Naive thymus-derived CD4-positive, alpha-beta T cell (primary cell): Measurements from ENCODE around the gene APBA1. TPM values are rescaled to one million over a fixed set of nuclear protein-coding genes. Genes with fewer than 3 reads are reported as not detected.
A peak's percentile ranks its signal among the peaks of the same experiment; 100 is the strongest.

Experiments
- ATAC-seq: fragments of 150-1000 bp; cut with Tn5 transposase; 2 replicates; pipeline ENCODE4 v1.10.0; 2021; ENCODE audit warnings: mild to moderate bottlenecking, moderate library complexity
- CTCF ChIA-PET: fragments of 350-600 bp; sonication (Branson Sonifier 250); formaldehyde crosslinking; loops from one replicate; lab custom pipeline; 2021; ENCODE audit warnings: antibody characterized with exemption; lab: Charles Lee
- POLR2A ChIA-PET: fragments of 350-600 bp; sonication (Branson Sonifier 250); formaldehyde crosslinking; loops from one replicate; lab custom pipeline; 2021; ENCODE audit warnings: antibody characterized with exemption, inconsistent platforms; lab: Charles Lee
- DNase-seq, 9 donors: peaks; one replicate each; pipeline versions ENCODE4 v3.0.0 to v3.0.0-alpha.2; 2020 to 2022; ENCODE audit warnings: mixed read lengths in 1 of 9
- H3K27ac ChIP-seq: one replicate; pipeline ENCODE4 v1.7.0; 2013; ENCODE audit warnings: mild to moderate bottlenecking, low read depth, low read length, moderate library complexity
- H3K27me3 ChIP-seq, 2 donors: one replicate each; pipeline ENCODE4 v1.7.0; 2013; ENCODE audit warnings: low read length in 2 of 2, mild to moderate bottlenecking in 2 of 2, moderate library complexity in 2 of 2; ENCODE audit not compliant: control insufficient read depth in 2 of 2, insufficient read depth in 2 of 2
- H3K36me3 ChIP-seq, 3 experiments: 1 replicate in 2 of 3; 2 replicates in 1 of 3; pipeline ENCODE4 v1.7.0; 2013; ENCODE audit warnings: low read length in 3 of 3, mild to moderate bottlenecking in 3 of 3, moderate library complexity in 1 of 3; ENCODE audit not compliant: insufficient read depth in 3 of 3, control insufficient read depth in 2 of 3
- H3K4me1 ChIP-seq, 2 donors: one replicate each; pipeline ENCODE4 v1.7.0; 2013; ENCODE audit warnings: low read length in 2 of 2, mild to moderate bottlenecking in 2 of 2, moderate library complexity in 1 of 2; ENCODE audit not compliant: control insufficient read depth in 2 of 2, insufficient read depth in 2 of 2
- H3K4me3 ChIP-seq: 2 replicates; pipeline ENCODE4 v1.7.0; 2013; ENCODE audit warnings: mild to moderate bottlenecking, low read length
- H3K9me3 ChIP-seq, 3 experiments: 1 replicate in 2 of 3; 2 replicates in 1 of 3; pipeline ENCODE4 v1.7.0; 2013; ENCODE audit warnings: low read length in 3 of 3; ENCODE audit not compliant: control insufficient read depth in 2 of 3
- H3K27ac Mint-ChIP-seq, 9 donors: one replicate each; pipeline ENCODE4 v1.8.0; 2020 to 2022; ENCODE audit warnings: mixed read lengths in 9 of 9, mild to moderate bottlenecking in 8 of 9, moderate library complexity in 5 of 9, inconsistent platforms in 2 of 9
- H3K27me3 Mint-ChIP-seq, 5 donors: one replicate each; pipeline ENCODE4 v1.8.0; 2021 to 2022; ENCODE audit warnings: mixed read lengths in 5 of 5, mild to moderate bottlenecking in 1 of 5
- H3K36me3 Mint-ChIP-seq, 5 donors: one replicate each; pipeline ENCODE4 v1.8.0; 2020 to 2022; ENCODE audit warnings: mixed read lengths in 5 of 5, mild to moderate bottlenecking in 3 of 5, inconsistent platforms in 1 of 5
- H3K4me1 Mint-ChIP-seq, 7 donors: one replicate each; pipeline ENCODE4 v1.8.0; 2020 to 2022; ENCODE audit warnings: mixed read lengths in 7 of 7, mild to moderate bottlenecking in 3 of 7, inconsistent platforms in 1 of 7
- H3K4me3 Mint-ChIP-seq, 10 donors: one replicate each; pipeline ENCODE4 v1.8.0; 2020 to 2022; ENCODE audit warnings: mild to moderate bottlenecking in 10 of 10, mixed read lengths in 10 of 10, moderate library complexity in 6 of 10, inconsistent platforms in 2 of 10
- H3K9me3 Mint-ChIP-seq, 11 donors: one replicate each; pipeline ENCODE4 v1.8.0; 2020 to 2022; ENCODE audit warnings: mixed read lengths in 11 of 11, mild to moderate bottlenecking in 4 of 11, inconsistent platforms in 1 of 11, moderate library complexity in 1 of 11
- intact Hi-C, 2 donors: fragments of 100-400 bp; cut with micrococcal nuclease; formaldehyde crosslinking; loops; one replicate each; pipeline ENCODE4 v1.15.1; 2023
- polyA plus RNA-seq, 2 donors: library from polyadenylated mRNA; unstranded; fragments of 300-500 nt; fragmentation: Illumina TruSeq; gene quantifications; one replicate each; pipeline ENCODE4 v1.2.3, GENCODE V29; 2021
- total RNA-seq, 6 experiments: library from RNA in 5 of 6; stranded (reverse) in 5 of 6; gene quantifications; 1 replicate in 5 of 6; 2 replicates in 1 of 6; pipeline ENCODE4 v1.2.3 and lab custom pipeline; 2021 to 2026

Gene APBA1
- total and polyA plus RNA-seq, 7 experiments from 2014 or later: 0.06 to 4.5 (median 1.4) TPM; not detected in 1

- no peaks in the 10 kb centered on the region for H3K4me1 ChIP-seq
Observed at GRCh38 chr9:69496846-69497450, 175.2 kb downstream of the APBA1 start.

GRCh38 chr9:69495296-69495695 lies 176.9 kb downstream of the APBA1 start:
- Mint-ChIP-seq H3K36me3 (no peaks in the 10 kb centered on the region), H3K4me3 (no peak overlapping the region), H3K27me3 (no peaks in the 10 kb centered on the region), H3K9me3 (peaks cover 0 to 4% (median 1%) of the 10 kb centered on the region in 11 donors), H3K4me1 (peaks cover 0 to 8% (median 0%) of the 10 kb centered on the region in 7 donors), H3K27ac (no peak overlapping the region)
- no peak for ATAC-seq
- H3K27me3 ChIP-seq: no peaks in the 10 kb centered on the region
- no peak overlapping the region for H3K4me3 ChIP-seq
- no peak for DNase-seq
- CTCF ChIA-PET: no interaction called here
- POLR2A ChIA-PET: no interaction called here
- H3K36me3 ChIP-seq: no peaks in the 10 kb centered on the region
- intact Hi-C loops: no loop called here
- H3K4me1 ChIP-seq: no peaks in the 10 kb centered on the region
- H3K27ac ChIP-seq: no peak overlapping the region
- no peaks in the 10 kb centered on the region for H3K9me3 ChIP-seq

More at GRCh38 chr9:69496846-69497450, 175.2 kb downstream of the APBA1 start:
- no peaks in the 10 kb centered on the region for H3K27me3 ChIP-seq
- ATAC-seq: no peak
- peaks cover 0 to 3% (median 0%) of the 10 kb centered on the region in 11 donors for H3K9me3 Mint-ChIP-seq
- no peak overlapping the region for H3K27ac ChIP-seq
- intact Hi-C loops: no loop called here
- no peak for DNase-seq
- no peaks in the 10 kb centered on the region for H3K36me3 ChIP-seq
- no peak overlapping the region for H3K4me3 ChIP-seq
- ChIA-PET CTCF (interaction anchor here (0.6 kb wide), 1 partner anchor 13 kb away, joined by 3 read pairs; no protein-coding TSS in a partner anchor), POLR2A (no interaction called here)
- H3K4me1 Mint-ChIP-seq: peaks cover 0 to 15% (median 0%) of the 10 kb centered on the region in 7 donors
- no peaks in the 10 kb centered on the region for H3K9me3 ChIP-seq
- no peak overlapping the region for H3K4me3 Mint-ChIP-seq
- no peak overlapping the region for H3K27ac Mint-ChIP-seq
- H3K27me3 Mint-ChIP-seq: no peaks in the 10 kb centered on the region
- H3K36me3 Mint-ChIP-seq: no peaks in the 10 kb centered on the region

GRCh38 chr9:69494763-69495162 lies 177.4 kb downstream of the APBA1 start:
- ChIA-PET POLR2A (no interaction called here), CTCF (no interaction called here)
- Histone ChIP-seq H3K4me3 (no peak overlapping the region), H3K27me3 (no peaks in the 10 kb centered on the region), H3K4me1 (no peaks in the 10 kb centered on the region), H3K27ac (no peak overlapping the region), H3K9me3 (no peaks in the 10 kb centered on the region), H3K36me3 (no peaks in the 10 kb centered on the region)
- Mint-ChIP-seq H3K36me3 (no peaks in the 10 kb centered on the region), H3K4me1 (peaks cover 0 to 6% (median 0%) of the 10 kb centered on the region in 7 donors), H3K27ac (no peak overlapping the region), H3K27me3 (no peaks in the 10 kb centered on the region), H3K4me3 (no peak overlapping the region), H3K9me3 (peaks cover 0 to 4% (median 1%) of the 10 kb centered on the region in 11 donors)
- ATAC-seq (no peak), DNase-seq (no peak)
- intact Hi-C loops: no loop called here

- ChIA-PET CTCF (no interaction called here), POLR2A (no interaction called here)
- ATAC-seq: no peak
- intact Hi-C loops: no loop called here
- Histone ChIP-seq H3K36me3 (no peaks in the 10 kb centered on the region), H3K27me3 (no peaks in the 10 kb centered on the region), H3K4me1 (no peaks in the 10 kb centered on the region), H3K27ac (no peak overlapping the region), H3K9me3 (no peaks in the 10 kb centered on the region), H3K4me3 (no peak overlapping the region)
- DNase-seq: no peak
- H3K4me1 Mint-ChIP-seq: peaks cover 0 to 6% (median 0%) of the 10 kb centered on the region in 7 donors
- H3K27me3 Mint-ChIP-seq: no peaks in the 10 kb centered on the region
- H3K36me3 Mint-ChIP-seq: no peaks in the 10 kb centered on the region
- H3K4me3 Mint-ChIP-seq: no peak overlapping the region
- H3K9me3 Mint-ChIP-seq: peaks cover 0 to 4% (median 1%) of the 10 kb centered on the region in 11 donors
- no peak overlapping the region for H3K27ac Mint-ChIP-seq
Observed at GRCh38 chr9:69494208-69494607, 178.0 kb downstream of the APBA1 start.

GRCh38 chr9:69486498-69486897 lies 185.7 kb downstream of the APBA1 start:
- ChIA-PET CTCF (no interaction called here), POLR2A (no interaction called here)
- Mint-ChIP-seq H3K9me3 (peaks cover 0 to 14% (median 3%) of the 10 kb centered on the region in 11 donors), H3K27me3 (peaks cover 0 to 3% (median 0%) of the 10 kb centered on the region in 5 donors), H3K4me1 (no peaks in the 10 kb centered on the region), H3K4me3 (no peak overlapping the region), H3K36me3 (peaks cover 0 to 6% (median 0%) of the 10 kb centered on the region in 5 donors), H3K27ac (peak overlapping the region in 1 of 9 donors; percentile 1)
- ATAC-seq (no peak), DNase-seq (no peak)
- H3K4me3 ChIP-seq: no peak overlapping the region
- intact Hi-C loops: no loop called here
- H3K27me3 ChIP-seq: no peaks in the 10 kb centered on the region
- no peaks in the 10 kb centered on the region for H3K4me1 ChIP-seq
- H3K36me3 ChIP-seq: no peaks in the 10 kb centered on the region
- H3K9me3 ChIP-seq: no peaks in the 10 kb centered on the region
- H3K27ac ChIP-seq: no peak overlapping the region

GRCh38 chr9:69485466-69485865 lies 186.7 kb downstream of the APBA1 start:
- POLR2A ChIA-PET: no interaction called here
- H3K27me3 Mint-ChIP-seq: peaks cover 0 to 3% (median 0%) of the 10 kb centered on the region in 5 donors
- Histone ChIP-seq H3K4me1 (no peaks in the 10 kb centered on the region), H3K27ac (no peak overlapping the region), H3K4me3 (no peak overlapping the region), H3K27me3 (no peaks in the 10 kb centered on the region), H3K9me3 (no peaks in the 10 kb centered on the region), H3K36me3 (no peaks in the 10 kb centered on the region)
- no peaks in the 10 kb centered on the region for H3K4me1 Mint-ChIP-seq
- H3K9me3 Mint-ChIP-seq: peaks cover 0 to 11% (median 2%) of the 10 kb centered on the region in 11 donors
- intact Hi-C loops: no loop called here
- no peak for ATAC-seq
- no peak for DNase-seq
- CTCF ChIA-PET: no interaction called here
- H3K27ac Mint-ChIP-seq: no peak overlapping the region
- peaks cover 0 to 6% (median 0%) of the 10 kb centered on the region in 5 donors for H3K36me3 Mint-ChIP-seq
- no peak overlapping the region for H3K4me3 Mint-ChIP-seq
